Tongue (tissue), 2 donors: ENCODE data around the gene PCDHA6. TPM values are rescaled to one million over a fixed set of nuclear protein-coding genes. Genes with fewer than 3 reads are reported as not detected.
"Not testable (repeated sequence)": the region's sequence is repeated elsewhere in the genome, so short reads cannot be mapped to it uniquely, and the experiment has no call there.

ENCODE experiments used
- DNase-seq: peaks from one replicate; pipeline ENCODE4 v3.0.0-alpha.2; 2015
- total RNA-seq: library from RNA; depleted of rRNA; stranded (reverse); fragments of >200 nt; gene quantifications from one replicate; pipeline ENCODE4 v1.2.3, GENCODE V29; 2014

Gene PCDHA6
- total RNA-seq, 1 donor from 2014 or later = 0.82 TPM

DNA sequence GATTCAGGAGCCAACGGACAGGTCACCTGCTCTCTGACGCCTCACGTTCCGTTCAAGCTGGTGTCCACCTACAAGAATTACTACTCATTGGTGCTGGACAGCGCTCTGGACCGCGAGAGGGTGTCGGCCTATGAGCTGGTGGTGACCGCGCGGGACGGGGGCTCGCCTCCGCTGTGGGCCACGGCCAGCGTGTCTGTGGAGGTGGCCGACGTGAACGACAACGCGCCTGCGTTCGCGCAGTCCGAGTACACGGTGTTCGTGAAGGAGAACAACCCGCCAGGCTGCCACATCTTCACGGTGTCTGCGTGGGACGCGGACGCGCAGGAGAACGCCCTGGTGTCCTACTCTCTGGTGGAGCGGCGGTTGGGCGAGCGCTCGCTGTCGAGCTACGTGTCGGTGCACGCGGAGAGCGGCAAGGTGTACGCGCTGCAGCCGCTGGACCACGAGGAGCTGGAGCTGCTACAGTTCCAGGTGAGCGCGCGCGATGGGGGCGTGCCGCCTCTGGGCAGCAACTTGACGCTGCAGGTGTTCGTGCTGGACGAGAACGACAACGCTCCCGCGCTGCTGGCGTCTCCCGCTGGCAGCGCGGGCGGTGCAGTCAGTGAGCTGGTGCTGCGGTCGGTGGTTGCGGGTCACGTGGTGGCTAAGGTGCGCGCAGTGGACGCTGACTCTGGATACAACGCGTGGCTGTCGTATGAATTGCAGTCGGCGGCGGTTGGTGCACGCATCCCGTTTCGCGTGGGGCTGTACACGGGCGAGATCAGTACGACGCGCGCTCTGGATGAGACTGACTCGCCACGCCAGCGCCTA is 29.6 kb downstream of the PCDHA6 start:
- no peak for DNase-seq

DNA sequence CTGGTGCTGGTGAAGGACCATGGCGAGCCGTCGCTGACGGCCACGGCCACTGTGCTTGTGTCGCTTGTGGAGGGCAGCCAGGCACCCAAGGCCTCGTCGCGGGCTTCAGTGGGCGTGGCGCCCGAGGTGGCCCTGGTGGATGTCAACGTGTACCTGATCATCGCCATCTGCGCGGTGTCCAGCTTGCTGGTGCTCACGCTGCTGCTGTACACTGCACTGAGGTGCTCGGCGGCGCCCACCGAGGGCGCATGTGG is 30.2 kb downstream of the PCDHA6 start:
- no peak for DNase-seq

DNA sequence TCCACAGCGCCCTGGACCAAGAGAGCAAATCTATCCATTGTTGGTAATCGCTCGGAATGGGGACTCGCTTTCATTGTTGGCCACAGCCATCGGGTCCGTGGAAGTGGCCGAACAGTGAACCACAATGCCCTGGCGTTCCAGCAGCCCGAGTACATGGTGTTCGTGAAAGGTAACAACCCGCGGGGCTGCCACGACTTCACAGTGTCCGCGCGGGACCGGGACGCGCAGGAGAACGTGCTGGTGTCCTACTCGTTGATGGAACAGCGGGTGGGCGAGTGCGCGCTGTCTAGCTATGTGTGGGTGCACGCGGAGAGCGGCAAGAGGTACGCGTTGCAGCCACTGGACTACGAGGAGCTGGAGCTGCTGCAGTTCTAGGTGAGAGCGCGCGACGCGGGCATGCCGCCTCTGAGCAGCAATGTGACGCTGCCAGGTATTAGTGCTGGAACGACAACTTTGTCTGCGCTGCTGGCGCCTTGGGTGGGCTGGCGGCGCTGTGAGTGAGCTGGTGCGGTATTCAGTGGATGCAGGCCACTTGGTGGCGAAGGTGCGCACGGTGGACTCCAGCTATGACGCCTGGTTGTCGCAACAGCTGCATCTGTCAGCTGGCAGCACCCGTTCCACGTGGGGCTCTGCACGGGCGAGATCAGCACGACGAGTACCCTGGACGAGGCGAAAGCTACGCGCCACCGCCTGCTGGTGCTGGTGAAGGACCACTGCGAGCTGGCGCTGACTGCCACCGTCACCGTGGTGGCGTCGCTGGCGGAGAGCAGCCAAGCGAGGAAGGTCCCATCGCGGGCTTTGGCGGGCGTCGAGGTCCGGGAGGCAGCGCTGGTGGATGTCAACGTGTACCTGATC is 34.9 kb downstream of the PCDHA6 start:
- DNase-seq = no peak

DNA sequence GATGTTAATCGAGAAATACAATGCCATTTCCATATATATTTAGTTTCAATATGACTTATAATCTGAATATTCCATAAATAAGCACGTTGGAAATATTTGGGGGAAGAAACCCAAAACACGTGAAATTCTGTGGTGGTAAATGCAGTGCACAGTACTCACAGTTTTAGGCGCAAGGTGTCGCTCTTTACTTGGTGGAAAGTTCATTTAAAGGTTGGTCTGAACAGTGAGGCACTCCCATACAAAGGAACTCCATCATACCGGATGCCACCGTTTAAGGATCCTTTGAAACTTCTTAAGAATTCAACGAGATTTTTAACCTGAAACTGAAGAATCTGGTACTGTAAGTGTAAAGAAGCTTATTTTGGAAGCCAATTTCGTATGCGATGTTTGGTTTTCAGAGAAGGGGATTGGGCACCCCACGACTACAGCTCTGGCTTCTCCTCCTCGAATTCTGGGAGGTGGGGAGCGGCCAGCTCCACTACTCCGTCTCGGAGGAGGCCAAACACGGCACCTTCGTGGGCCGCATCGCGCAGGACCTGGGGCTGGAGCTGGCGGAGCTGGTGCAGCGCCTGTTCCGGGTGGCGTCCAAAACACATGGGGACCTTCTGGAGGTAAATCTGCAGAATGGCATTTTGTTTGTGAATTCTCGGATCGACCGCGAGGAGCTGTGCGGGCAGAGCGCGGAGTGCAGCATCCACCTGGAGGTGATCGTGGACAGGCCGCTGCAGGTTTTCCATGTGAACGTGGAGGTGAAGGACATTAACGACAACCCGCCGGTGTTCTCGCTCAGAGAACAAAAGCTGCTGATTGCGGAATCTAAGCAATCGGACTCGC is 41.2 kb downstream of the PCDHA6 start, which contains the start of gene PCDHA11:
PCDHA11 (plus strand) TSS at position 237 of the 834 bp plus-strand sequence; CDS start at position 384, 147 bp downstream.
- peak; percentile 23 for DNase-seq

GRCh38 chr5:140869555-140869886 is 41.8 kb downstream of the PCDHA6 start:
- no peak for DNase-seq

- DNase-seq = no peak
These were observed 42.8 kb downstream of the PCDHA6 start for GRCh38 chr5:140870221-140871201.

- DNase-seq = no peak
These were observed 47.6 kb downstream of the PCDHA6 start, which contains the start of gene PCDHA12 for GRCh38 chr5:140875085-140876065. Gene PCDHA12 (plus strand): TSS chr5:140875308. CDS start chr5:140875473, 165 bp downstream.

GRCh38 chr5:140876541-140877261 is 48.9 kb downstream of the PCDHA6 start:
- not testable (repeated sequence) for DNase-seq

GRCh38 chr5:140877262-140877581 is 49.5 kb downstream of the PCDHA6 start:
- no peak for DNase-seq

Other genes with a start within 250 kb of the PCDHA6 start
- 15.7 TPM for gene CD14, start 194.8 kb upstream of the PCDHA6 start, total RNA-seq
- gene TMCO6, start 188.5 kb upstream of the PCDHA6 start, total RNA-seq = 17.8 TPM
- gene NDUFA2, start 180.3 kb upstream of the PCDHA6 start, total RNA-seq = 27.7 TPM
- gene IK, start 180.1 kb upstream of the PCDHA6 start, total RNA-seq = 93.7 TPM
- 16.9 TPM for gene WDR55, start 163.1 kb upstream of the PCDHA6 start, total RNA-seq
- not detected for gene DND1, start 154.4 kb upstream of the PCDHA6 start, total RNA-seq
- gene HARS1, start 136.6 kb upstream of the PCDHA6 start, total RNA-seq = 42.1 TPM
- gene HARS2, start 136.5 kb upstream of the PCDHA6 start, total RNA-seq = 24.8 TPM
- 27.5 TPM for gene ZMAT2, start 127.5 kb upstream of the PCDHA6 start, total RNA-seq
- gene PCDHA1, start 41.8 kb upstream of the PCDHA6 start, total RNA-seq = not detected
- 0.72 TPM for gene PCDHA2, start 33.1 kb upstream of the PCDHA6 start, total RNA-seq
- gene PCDHA3, start 26.9 kb upstream of the PCDHA6 start, total RNA-seq = 0.10 TPM
- 1.4 TPM for gene PCDHA4, start 20.9 kb upstream of the PCDHA6 start, total RNA-seq
- 0.41 TPM for gene PCDHA5, start 6.3 kb upstream of the PCDHA6 start, total RNA-seq
- gene PCDHA7, start 6.3 kb downstream of the PCDHA6 start, total RNA-seq = 0.21 TPM
- not detected for gene PCDHA8, start 13.2 kb downstream of the PCDHA6 start, total RNA-seq
- gene PCDHA9, start 20.4 kb downstream of the PCDHA6 start, total RNA-seq = 0.10 TPM
- gene PCDHA10, start 27.9 kb downstream of the PCDHA6 start, total RNA-seq = 0.21 TPM
- 0.51 TPM for gene PCDHA11, start 41.0 kb downstream of the PCDHA6 start, total RNA-seq
- 0.10 TPM for gene PCDHA12, start 47.3 kb downstream of the PCDHA6 start, total RNA-seq
- gene PCDHA13, start 54.2 kb downstream of the PCDHA6 start, total RNA-seq = 0.31 TPM
- gene PCDHAC1, start 98.3 kb downstream of the PCDHA6 start, total RNA-seq = 0.41 TPM
- 4.6 TPM for gene PCDHAC2, start 138.5 kb downstream of the PCDHA6 start, total RNA-seq
- not detected for gene PCDHB1, start 223.4 kb downstream of the PCDHA6 start, total RNA-seq